GM10248 (cell line): ENCODE measurements around the gene TMEM154.

Experiments
- CTCF ChIA-PET: fragments of 300-600 bp; sonication (Branson Sonifier 250); formaldehyde crosslinking; extraction: SDS; loops from one replicate; lab custom pipeline; 2021; ENCODE audit warnings: antibody characterized with exemption; lab: Yijun Ruan, JAX
- POLR2A ChIA-PET: fragments of 350-650 bp; sonication (Branson Sonifier 250); formaldehyde crosslinking; extraction: SDS; loops from one replicate; lab custom pipeline; 2020; ENCODE audit warnings: antibody characterized with exemption; lab: Yijun Ruan, JAX
- DNase-seq: peaks from one replicate; pipeline ENCODE4 v3.0.0; 2012; ENCODE audit errors: extremely low spot score
- TF ChIP-seq, protein P1 (sequence below): IDR thresholded peaks from 2 replicates; pipeline ENCODE4 v1.5.1; 2012; ENCODE audit warnings: mild to moderate bottlenecking, low read depth; ENCODE audit errors: extremely low read depth, missing control alignments, control extremely low read depth

Gene TMEM154

GRCh38 chr4:152630324-152630723, 49.5 kb downstream of the TMEM154 start:
- ChIA-PET POLR2A (interaction anchor here (0.7 kb wide), 1 partner anchor 131 kb away, joined by 5 read pairs; no protein-coding TSS in a partner anchor), CTCF (interaction anchor here (0.8 to 5.5 kb wide), 5 partner anchors 9 to 77 kb away, joined by 3 to 33 read pairs (median 5); no protein-coding TSS in a partner anchor)
- DNase-seq = no peak
- TF ChIP-seq, protein P1, sequence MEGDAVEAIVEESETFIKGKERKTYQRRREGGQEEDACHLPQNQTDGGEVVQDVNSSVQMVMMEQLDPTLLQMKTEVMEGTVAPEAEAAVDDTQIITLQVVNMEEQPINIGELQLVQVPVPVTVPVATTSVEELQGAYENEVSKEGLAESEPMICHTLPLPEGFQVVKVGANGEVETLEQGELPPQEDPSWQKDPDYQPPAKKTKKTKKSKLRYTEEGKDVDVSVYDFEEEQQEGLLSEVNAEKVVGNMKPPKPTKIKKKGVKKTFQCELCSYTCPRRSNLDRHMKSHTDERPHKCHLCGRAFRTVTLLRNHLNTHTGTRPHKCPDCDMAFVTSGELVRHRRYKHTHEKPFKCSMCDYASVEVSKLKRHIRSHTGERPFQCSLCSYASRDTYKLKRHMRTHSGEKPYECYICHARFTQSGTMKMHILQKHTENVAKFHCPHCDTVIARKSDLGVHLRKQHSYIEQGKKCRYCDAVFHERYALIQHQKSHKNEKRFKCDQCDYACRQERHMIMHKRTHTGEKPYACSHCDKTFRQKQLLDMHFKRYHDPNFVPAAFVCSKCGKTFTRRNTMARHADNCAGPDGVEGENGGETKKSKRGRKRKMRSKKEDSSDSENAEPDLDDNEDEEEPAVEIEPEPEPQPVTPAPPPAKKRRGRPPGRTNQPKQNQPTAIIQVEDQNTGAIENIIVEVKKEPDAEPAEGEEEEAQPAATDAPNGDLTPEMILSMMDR = no peak

- TF ChIP-seq, protein P1 = no peak
- POLR2A ChIA-PET = interaction anchor here (0.7 kb wide), 1 partner anchor 130 kb away, joined by 5 read pairs; no protein-coding TSS in a partner anchor
- CTCF ChIA-PET = interaction anchor here (0.7 to 5.5 kb wide), 5 partner anchors 10 to 128 kb away, joined by 3 to 33 read pairs (median 5); no protein-coding TSS in a partner anchor
- no peak for DNase-seq
These were observed 49.9 kb downstream of the TMEM154 start for GRCh38 chr4:152629908-152630307.

DNA sequence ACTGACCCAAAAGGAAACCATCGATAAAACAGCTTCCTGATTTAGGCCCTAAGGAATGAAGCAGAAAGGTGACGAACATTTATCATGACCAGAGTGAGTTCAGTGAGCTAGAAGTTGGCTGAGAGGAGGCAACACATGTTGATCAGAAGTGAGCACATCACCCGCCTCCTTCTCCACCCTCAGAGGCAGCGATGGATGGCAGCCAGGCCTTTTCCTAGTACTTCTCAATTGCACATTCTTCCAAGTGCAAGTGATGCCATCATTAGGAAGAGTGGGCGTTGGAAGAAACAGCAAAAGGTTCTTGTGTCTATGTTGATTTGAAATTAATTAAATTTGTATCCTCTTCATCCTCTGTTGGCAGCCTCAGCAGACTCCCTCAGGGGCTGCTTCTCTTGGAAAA, 51.7 kb downstream of the TMEM154 start:
- TF ChIP-seq, protein P1 = no peak
- POLR2A ChIA-PET = no interaction called here
- CTCF ChIA-PET = interaction anchor here (2.5 to 5.5 kb wide), 3 partner anchors 12 to 126 kb away, joined by 5 to 33 read pairs (median 8); no protein-coding TSS in a partner anchor
- DNase-seq = no peak

DNA sequence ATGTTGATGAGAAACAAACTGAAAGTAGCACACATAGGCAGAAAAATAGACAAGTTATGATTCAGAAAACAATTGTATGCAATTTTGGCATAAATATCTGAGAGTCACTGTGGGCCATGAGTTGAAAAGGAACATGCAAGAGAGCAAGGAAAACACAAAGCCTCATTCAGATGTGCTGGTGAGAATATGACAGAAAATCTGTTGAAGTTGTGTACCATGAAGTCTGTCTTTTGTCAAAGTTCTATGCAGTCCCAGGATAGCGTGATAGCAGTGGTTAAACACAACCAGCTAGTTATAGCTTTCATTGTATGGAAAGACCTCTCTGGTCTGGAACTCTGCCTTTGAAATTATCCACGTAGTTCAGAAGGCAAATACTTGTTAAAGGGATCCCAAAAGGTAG, 53.0 kb downstream of the TMEM154 start:
- no peak for DNase-seq
- POLR2A ChIA-PET = no interaction called here

DNA sequence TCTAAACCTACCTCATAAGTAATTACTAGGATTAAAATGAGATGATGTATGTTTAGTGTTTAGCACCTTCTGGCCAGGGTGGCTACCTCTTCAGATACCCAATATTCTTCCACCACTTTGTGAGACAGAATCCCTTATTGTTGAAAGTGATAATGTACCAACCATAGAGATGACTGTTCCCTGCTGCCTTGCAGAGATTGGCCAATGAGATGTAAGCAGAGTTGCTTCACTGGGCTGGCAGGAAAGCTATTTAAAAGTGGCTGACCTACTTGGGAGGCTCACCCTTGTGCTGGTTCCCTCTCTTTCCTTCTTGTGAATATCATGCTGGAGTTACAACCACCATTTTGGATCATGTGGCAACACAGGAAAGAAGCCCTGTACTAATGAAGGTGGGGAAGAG, 58.9 kb downstream of the TMEM154 start:
- ChIA-PET CTCF (no interaction called here), POLR2A (no interaction called here)
- TF ChIP-seq, protein P1 = no peak
- no peak for DNase-seq

More for the DNA sequence above, 53.0 kb downstream of the TMEM154 start:
- CTCF ChIA-PET = no interaction called here
- TF ChIP-seq, protein P1 = no peak

GRCh38 chr4:152620218-152620617, 59.6 kb downstream of the TMEM154 start:
- POLR2A ChIA-PET = no interaction called here
- TF ChIP-seq, protein P1 = no peak
- no peak for DNase-seq
- CTCF ChIA-PET = no interaction called here

DNA sequence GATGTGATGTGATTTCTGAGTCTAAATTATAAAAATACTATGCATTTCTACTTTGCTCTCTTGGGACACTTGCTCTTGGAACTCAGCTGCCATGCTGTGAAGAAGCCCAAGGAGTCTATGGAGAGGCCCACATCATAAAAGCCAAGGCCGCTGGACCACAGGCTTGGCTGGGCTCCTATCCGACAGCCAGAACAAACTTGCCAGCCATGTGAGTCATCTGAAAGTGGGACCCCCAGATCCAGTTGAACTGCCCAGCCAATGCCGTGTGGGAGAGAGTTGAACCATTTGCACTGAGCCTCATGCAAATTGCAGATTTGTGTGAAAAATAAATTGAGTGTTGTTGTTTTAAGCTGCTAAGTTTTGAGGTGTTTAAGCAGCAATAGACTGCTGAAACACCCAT, 60.2 kb downstream of the TMEM154 start:
- no peak for DNase-seq
- CTCF ChIA-PET = no interaction called here
- TF ChIP-seq, protein P1 = no peak
- POLR2A ChIA-PET = no interaction called here
